K562 (cell line): ENCODE results near the gene NUAK2. TPM values are rescaled to one million over a fixed set of nuclear protein-coding genes. Genes with fewer than 3 reads are reported as not detected.
A peak's percentile ranks its signal among the peaks of the same experiment; 100 is the strongest.

Experiments
- E2F6 ChIP-seq, 2 experiments: IDR thresholded peaks; 2 replicates each; pipeline ENCODE4 v1.6.1; 2011; ENCODE audit warnings: borderline replicate concordance in 1 of 2, control low read depth in 1 of 2, low read depth in 1 of 2, low read length in 1 of 2, mild to moderate bottlenecking in 1 of 2, mixed read lengths in 1 of 2, moderate library complexity in 1 of 2; ENCODE audit not compliant: insufficient read depth in 1 of 2, insufficient read length in 1 of 2, poor library complexity in 1 of 2, severe bottlenecking in 1 of 2; ENCODE audit errors: extremely low read depth in 1 of 2
- IRF9 ChIP-seq: fragments of 450-650 bp; IDR thresholded peaks from 2 replicates; pipeline ENCODE4 v1.6.1; 2016; ENCODE audit warnings: missing biosample characterization, missing genetic modification characterization
- NR2C1 ChIP-seq, 2 experiments: fragments of 450-650 bp; IDR thresholded peaks; 2 replicates each; pipeline ENCODE4 v1.6.1; 2017; ENCODE audit warnings: mild to moderate bottlenecking in 2 of 2, antibody characterized with exemption in 1 of 2, inconsistent platforms in 1 of 2, missing compliant biosample characterization in 1 of 2, missing genetic modification characterization in 1 of 2
- NR3C1 ChIP-seq: sonication (generic); formaldehyde crosslinking; IDR thresholded peaks from 2 replicates; pipeline ENCODE4 v1.8.1; 2022; ENCODE audit warnings: missing genetic modification reagents
- RBM39 ChIP-seq: fragments of 200-400 bp; formaldehyde crosslinking; optimal IDR thresholded peaks from 2 replicates; pipeline ENCODE3; 2018; ENCODE audit warnings: low read depth, low read length
- SPI1 ChIP-seq: IDR thresholded peaks from 2 replicates; pipeline ENCODE4 v1.6.1; 2011; ENCODE audit warnings: low read depth, low read length, control low read depth, borderline replicate concordance
- ZBTB8A ChIP-seq: fragments of 450-650 bp; IDR thresholded peaks from 2 replicates; pipeline ENCODE4 v1.6.1; 2018; ENCODE audit warnings: mild to moderate bottlenecking, moderate library complexity; ENCODE audit not compliant: partially characterized antibody
- ZNF277 ChIP-seq: fragments of 250-450 bp; sonication (Bioruptor Pico); IDR thresholded peaks from 2 replicates; pipeline ENCODE4 v1.8.0; 2022; ENCODE audit warnings: inconsistent platforms, mild to moderate bottlenecking, moderate library complexity, borderline replicate concordance
- ZNF3 ChIP-seq: fragments of 250-450 bp; sonication (Bioruptor Pico); IDR thresholded peaks from 2 replicates; pipeline ENCODE4 v1.5.0; 2021; ENCODE audit warnings: mild to moderate bottlenecking, moderate library complexity
- ZNF668 ChIP-seq: fragments of 250-450 bp; sonication (Bioruptor Pico); IDR thresholded peaks from 2 replicates; pipeline ENCODE4 v1.8.0; 2022; ENCODE audit warnings: mild to moderate bottlenecking, inconsistent platforms
- ZNF75A ChIP-seq: fragments of 450-650 bp; formaldehyde crosslinking; IDR thresholded peaks from 2 replicates; pipeline ENCODE4 v1.4.0; 2020; ENCODE audit warnings: mild to moderate bottlenecking
- polyA plus RNA-seq, 8 experiments: library from polyadenylated mRNA; depleted of rRNA in 4 of 8; stranded (reverse) in 5 of 8; unstranded in 3 of 8; fragments of >200 nt; fragmentation: Nextera tagmentation in 2 of 8; fragmentation: Illumina TruSeq in 1 of 8; extraction: Ambion mirVana in 2 of 8; extraction: Trizol in 1 of 8; gene quantifications; 2 replicates each; pipeline versions ENCODE4 v1.2.1 to v1.2.3, GENCODE V29; 2011 to 2014; ENCODE audit warnings: inconsistent platforms in 1 of 8, missing spikeins in 1 of 8
- total RNA-seq, 7 experiments: library from RNA; depleted of rRNA in 6 of 7; stranded (reverse); fragments of >200 nt in 6 of 7; fragmentation: Illumina TruSeq in 2 of 7; extraction: Trizol in 2 of 7; gene quantifications; 2 replicates each; pipeline versions ENCODE4 v1.2.1 to v1.2.3, GENCODE V29; 2011 to 2021; ENCODE audit warnings: low replicate concordance in 1 of 7
- TF ChIP-seq, protein P1 (sequence below), 2 experiments: fragments of 450-650 bp; formaldehyde crosslinking in 1 of 2; IDR thresholded peaks; 2 replicates each; pipeline versions ENCODE4 v1.4.0 to v1.6.1; 2014 to 2020; ENCODE audit warnings: mild to moderate bottlenecking in 2 of 2, borderline replicate concordance in 1 of 2, low read depth in 1 of 2
- TF ChIP-seq, protein P2 (sequence below): sonication (generic); formaldehyde crosslinking; IDR thresholded peaks from 2 replicates; pipeline ENCODE4 v1.8.0; 2022; ENCODE audit warnings: mild to moderate bottlenecking, missing genetic modification reagents

Gene NUAK2
- total and polyA plus RNA-seq, 9 of the 15 experiments (the other 6 are each of a cell fraction or from before 2014, with no cell fraction given), result 0.04 to 0.44 (median 0.14) TPM

GRCh38 chr1:205287767-205288559 is 33.6 kb downstream of the NUAK2 start (continued):
- TF ChIP-seq, protein P1, sequence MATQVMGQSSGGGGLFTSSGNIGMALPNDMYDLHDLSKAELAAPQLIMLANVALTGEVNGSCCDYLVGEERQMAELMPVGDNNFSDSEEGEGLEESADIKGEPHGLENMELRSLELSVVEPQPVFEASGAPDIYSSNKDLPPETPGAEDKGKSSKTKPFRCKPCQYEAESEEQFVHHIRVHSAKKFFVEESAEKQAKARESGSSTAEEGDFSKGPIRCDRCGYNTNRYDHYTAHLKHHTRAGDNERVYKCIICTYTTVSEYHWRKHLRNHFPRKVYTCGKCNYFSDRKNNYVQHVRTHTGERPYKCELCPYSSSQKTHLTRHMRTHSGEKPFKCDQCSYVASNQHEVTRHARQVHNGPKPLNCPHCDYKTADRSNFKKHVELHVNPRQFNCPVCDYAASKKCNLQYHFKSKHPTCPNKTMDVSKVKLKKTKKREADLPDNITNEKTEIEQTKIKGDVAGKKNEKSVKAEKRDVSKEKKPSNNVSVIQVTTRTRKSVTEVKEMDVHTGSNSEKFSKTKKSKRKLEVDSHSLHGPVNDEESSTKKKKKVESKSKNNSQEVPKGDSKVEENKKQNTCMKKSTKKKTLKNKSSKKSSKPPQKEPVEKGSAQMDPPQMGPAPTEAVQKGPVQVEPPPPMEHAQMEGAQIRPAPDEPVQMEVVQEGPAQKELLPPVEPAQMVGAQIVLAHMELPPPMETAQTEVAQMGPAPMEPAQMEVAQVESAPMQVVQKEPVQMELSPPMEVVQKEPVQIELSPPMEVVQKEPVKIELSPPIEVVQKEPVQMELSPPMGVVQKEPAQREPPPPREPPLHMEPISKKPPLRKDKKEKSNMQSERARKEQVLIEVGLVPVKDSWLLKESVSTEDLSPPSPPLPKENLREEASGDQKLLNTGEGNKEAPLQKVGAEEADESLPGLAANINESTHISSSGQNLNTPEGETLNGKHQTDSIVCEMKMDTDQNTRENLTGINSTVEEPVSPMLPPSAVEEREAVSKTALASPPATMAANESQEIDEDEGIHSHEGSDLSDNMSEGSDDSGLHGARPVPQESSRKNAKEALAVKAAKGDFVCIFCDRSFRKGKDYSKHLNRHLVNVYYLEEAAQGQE (IDR thresholded peaks at IDR 0.05; ENCODE audit: borderline replicate concordance), result no peak
- TF ChIP-seq, protein P1 (CRISPR knock-in tag; IDR thresholded peaks at IDR 0.05; ENCODE audit: low read depth), result no peak
- TF ChIP-seq ZNF75A, result no peak
- TF ChIP-seq ZNF277 (CRISPR knock-in tag), result no peak
- TF ChIP-seq E2F6 (IDR thresholded peaks at IDR 0.05; ENCODE audit: borderline replicate concordance in 1 of 2, extremely low read depth in 1 of 2, insufficient read depth in 1 of 2, insufficient read length in 1 of 2, low read depth in 1 of 2, low read length in 1 of 2, poor library complexity in 1 of 2, severe bottlenecking in 1 of 2), result no peak
- TF ChIP-seq, protein P2, sequence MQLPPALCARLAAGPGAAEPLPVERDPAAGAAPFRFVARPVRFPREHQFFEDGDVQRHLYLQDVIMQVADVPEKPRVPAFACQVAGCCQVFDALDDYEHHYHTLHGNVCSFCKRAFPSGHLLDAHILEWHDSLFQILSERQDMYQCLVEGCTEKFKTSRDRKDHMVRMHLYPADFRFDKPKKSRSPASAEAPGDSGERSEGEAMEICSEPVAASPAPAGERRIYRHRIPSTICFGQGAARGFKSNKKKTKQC, result no peak
- TF ChIP-seq SPI1, result peak; percentile 95
- TF ChIP-seq NR3C1 (CRISPR knock-in tag), result no peak
- no peak for TF ChIP-seq ZNF3 (CRISPR knock-in tag)
- no peak for TF ChIP-seq RBM39
- TF ChIP-seq ZNF668, result no peak
- TF ChIP-seq ZBTB8A, result no peak
- no peak for TF ChIP-seq IRF9 (tag)
- TF ChIP-seq NR2C1 (IDR thresholded peaks at IDR 0.05), result no peak
- TF ChIP-seq NR2C1 (tag; IDR thresholded peaks at IDR 0.05), result peak; percentile 32; the same call in 1 of the 2 replicates
